Measurements from ENCODE around the gene REV1.
"Not testable (repeated sequence)": the region's sequence is repeated elsewhere in the genome, so short reads cannot be mapped to it uniquely, and the experiment has no call there.

The REV1 gene

GRCh38 chr2:99485824-99486223 is 4.0 kb downstream of the REV1 start:
- DNase-seq, result no peak

GRCh38 chr2:99485411-99485810 is 4.4 kb downstream of the REV1 start:
- no peak for DNase-seq

GRCh38 chr2:99484205-99484604 is 5.6 kb downstream of the REV1 start:
- DNase-seq, result no peak

- DNase-seq, result no peak
Observed at GRCh38 chr2:99481941-99482340, 7.9 kb downstream of the REV1 start.

- no peak for DNase-seq
Observed at GRCh38 chr2:99481527-99481926, 8.3 kb downstream of the REV1 start.

- no peak for DNase-seq
Observed at GRCh38 chr2:99480390-99480789, 9.4 kb downstream of the REV1 start.

GRCh38 chr2:99478632-99479031 is 11.2 kb downstream of the REV1 start:
- DNase-seq, result no peak

GRCh38 chr2:99477054-99477453 is 12.8 kb downstream of the REV1 start:
- DNase-seq, result no peak

GRCh38 chr2:99476629-99477028 is 13.2 kb downstream of the REV1 start:
- DNase-seq, result no peak

GRCh38 chr2:99475095-99475494 is 14.7 kb downstream of the REV1 start:
- DNase-seq, result not testable (repeated sequence)

- DNase-seq, result no peak
Observed at GRCh38 chr2:99473518-99474083, 16.2 kb downstream of the REV1 start.

- no peak for DNase-seq
Observed at GRCh38 chr2:99472600-99472960, 17.2 kb downstream of the REV1 start.

GRCh38 chr2:99471654-99472599 is 17.9 kb downstream of the REV1 start:
- no peak for DNase-seq

GRCh38 chr2:99470957-99471356 is 18.9 kb downstream of the REV1 start:
- DNase-seq, result no peak

- not testable (repeated sequence) for DNase-seq
Observed at GRCh38 chr2:99470459-99470858, 19.4 kb downstream of the REV1 start.

- no peak for DNase-seq
Observed at GRCh38 chr2:99469394-99469793, 20.4 kb downstream of the REV1 start.

GRCh38 chr2:99468155-99468554 is 21.7 kb downstream of the REV1 start:
- no peak for DNase-seq

GRCh38 chr2:99467390-99467789 is 22.4 kb downstream of the REV1 start:
- no peak for DNase-seq

- DNase-seq, result no peak
Observed at GRCh38 chr2:99461828-99462483, 27.9 kb downstream of the REV1 start.

- no peak for DNase-seq
Observed at GRCh38 chr2:99458529-99458928, 31.3 kb downstream of the REV1 start.

GRCh38 chr2:99451686-99452085 is 38.1 kb downstream of the REV1 start:
- no peak for DNase-seq

- DNase-seq, result no peak
Observed at GRCh38 chr2:99451280-99451679, 38.5 kb downstream of the REV1 start.

- no peak for DNase-seq
Observed at GRCh38 chr2:99450199-99450598, 39.6 kb downstream of the REV1 start.

GRCh38 chr2:99448556-99448955 is 41.3 kb downstream of the REV1 start:
- no peak for DNase-seq

Data from central memory CD4-positive, alpha-beta T cell (primary cell).